Stimulated activated CD8-positive, alpha-beta memory T cell treated with anti-CD3 and anti-CD28 coated beads, Interleukin-7, amount 100 ng/mL, for 24 hours (primary cell): ENCODE measurements around the gene EP300.

Experiments used
- DNase-seq: peaks from one replicate; pipeline ENCODE4 v3.0.0-alpha.2; 2020; ENCODE audit warnings: low read depth

The EP300 gene

DNA sequence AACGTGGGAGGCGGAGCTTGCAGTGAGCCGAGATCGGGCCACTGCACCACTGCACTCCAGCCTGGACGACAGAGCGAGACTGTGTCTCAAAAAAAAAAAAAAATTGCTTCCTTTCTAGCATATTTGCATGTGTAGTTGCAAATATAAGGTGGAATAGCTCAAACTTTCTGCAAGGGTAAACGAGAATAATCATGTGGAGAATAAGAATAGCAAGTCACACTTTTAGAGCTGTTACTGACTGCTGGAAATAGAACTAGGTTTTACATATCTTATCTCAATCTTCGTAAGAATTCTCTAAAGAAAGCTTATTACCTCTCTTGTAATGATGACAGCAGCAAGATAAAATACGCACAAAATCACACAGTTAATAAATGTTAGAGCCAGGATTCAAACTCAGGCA, 114.3 kb downstream of the EP300 start:
- no peak for DNase-seq

DNA sequence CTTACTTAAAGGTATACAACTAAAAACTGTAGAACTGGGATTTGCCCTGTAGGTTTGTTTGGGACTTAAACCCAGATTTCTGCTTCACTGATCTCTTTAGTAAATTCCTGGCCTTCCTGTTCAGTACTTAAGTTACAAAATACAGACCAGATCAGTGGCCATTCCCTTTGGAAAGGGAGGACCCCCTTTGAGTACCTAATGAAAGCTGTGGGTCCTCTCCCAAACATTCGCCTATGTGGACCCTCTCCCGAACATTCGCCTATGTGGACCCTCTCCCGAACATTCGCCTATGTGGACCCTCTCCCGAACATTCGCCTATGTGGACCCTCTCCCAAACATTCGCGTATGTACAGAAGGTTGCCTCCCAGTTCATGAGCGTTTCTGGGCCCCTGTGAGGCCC, 123.0 kb downstream of the EP300 start:
- no peak for DNase-seq

DNA sequence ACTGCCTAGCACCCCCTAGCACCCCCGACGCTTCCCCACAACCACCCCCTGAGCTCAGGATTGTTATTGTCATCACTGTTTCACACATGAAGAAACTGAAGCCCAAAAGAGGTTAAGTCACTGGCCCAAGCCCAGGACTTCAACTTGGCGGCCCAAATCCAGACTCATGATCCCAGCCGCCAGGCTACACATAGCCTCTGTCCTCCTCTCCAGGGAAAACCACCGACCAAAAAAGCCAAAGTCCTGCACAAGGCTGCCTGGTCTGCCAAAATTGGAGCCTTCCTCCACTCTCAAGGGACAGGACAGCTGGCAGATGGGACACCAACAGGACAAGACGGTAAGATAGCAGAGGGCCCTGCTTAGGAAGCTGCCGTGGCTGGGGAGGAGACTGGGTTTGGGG, 123.5 kb downstream of the EP300 start:
- no peak for DNase-seq

DNA sequence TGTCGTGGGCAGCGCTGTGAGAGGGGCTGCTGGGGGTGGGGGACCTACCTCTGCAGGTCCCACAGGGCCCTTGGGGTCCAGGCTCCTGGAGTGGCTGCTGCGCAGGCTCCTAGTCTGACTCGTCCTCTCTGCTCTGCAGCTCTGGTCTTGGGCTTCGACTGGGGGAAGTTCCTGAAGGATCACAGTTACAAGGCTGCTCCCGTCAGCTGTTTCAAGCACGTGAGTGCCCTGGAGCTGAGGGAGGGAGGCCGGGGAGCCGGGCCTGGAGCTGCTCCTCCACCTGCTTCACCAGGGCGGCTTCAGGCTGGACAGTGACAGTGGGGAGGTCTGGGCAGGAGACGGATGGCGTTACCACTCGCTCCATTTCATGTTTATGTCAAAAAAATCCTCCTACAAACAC, 124.6 kb downstream of the EP300 start:
- no peak for DNase-seq

DNA sequence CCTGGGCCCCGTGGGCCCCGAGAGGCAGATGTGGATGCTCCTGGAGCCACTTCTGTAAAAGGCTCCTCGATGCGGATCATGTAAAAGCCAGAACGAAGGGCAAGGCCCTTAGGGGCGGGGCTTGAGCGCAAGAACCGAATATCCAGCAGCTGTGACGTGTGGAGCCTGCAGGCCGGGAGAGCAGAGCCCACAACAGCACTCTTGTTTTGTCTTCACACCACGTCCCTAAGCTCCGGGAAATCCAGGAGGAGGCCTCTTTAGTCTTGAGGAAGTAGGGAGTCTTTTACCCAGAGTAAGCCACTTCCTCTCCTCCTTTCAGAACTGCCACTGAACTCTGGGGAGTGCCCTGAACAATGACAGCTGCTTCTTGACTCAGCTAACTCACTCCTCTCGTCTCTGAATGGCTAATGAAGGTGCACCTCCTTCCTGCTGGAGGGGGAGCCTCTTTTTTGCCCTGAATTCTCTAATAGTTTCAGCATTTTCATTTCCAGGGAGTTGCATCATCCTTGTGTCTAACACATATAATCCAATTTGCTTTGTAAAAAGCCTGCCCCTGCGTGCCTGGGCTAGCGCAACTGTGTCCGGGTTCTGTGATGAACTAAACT, 125.3 kb downstream of the EP300 start:
- no peak for DNase-seq

DNA sequence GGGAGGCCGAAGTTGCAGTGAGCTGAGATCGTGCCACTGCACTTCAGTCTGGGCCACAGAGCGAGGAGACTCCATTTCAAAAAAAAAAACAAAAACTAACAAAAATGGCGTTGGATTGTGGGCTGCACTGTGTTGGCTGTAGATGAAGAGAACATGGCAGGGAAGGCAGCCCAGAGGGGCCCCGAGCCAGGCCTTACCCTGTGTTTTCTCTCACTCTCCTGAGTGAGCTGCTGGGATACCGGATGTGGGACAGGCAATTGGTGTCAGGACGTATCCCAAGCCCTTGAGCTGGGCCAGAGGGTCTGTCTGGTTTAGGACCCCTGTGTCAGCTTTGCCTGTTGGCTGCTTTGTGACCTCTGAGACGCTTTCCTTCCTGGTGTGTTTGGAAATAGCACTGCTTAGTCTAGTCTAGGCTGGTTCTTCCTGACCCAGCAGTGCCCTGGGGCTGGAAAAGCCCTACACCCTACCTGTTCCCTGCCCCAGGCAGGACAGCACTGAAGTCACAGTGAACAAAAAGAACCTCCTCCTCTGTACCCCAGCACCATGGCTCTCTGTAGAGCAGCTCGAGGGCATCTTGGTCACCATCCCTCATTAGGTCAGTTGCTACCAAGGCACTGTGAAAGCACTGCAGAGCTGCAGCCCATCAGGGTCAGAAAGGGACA, 130.6 kb downstream of the EP300 start:
- no peak for DNase-seq

DNA sequence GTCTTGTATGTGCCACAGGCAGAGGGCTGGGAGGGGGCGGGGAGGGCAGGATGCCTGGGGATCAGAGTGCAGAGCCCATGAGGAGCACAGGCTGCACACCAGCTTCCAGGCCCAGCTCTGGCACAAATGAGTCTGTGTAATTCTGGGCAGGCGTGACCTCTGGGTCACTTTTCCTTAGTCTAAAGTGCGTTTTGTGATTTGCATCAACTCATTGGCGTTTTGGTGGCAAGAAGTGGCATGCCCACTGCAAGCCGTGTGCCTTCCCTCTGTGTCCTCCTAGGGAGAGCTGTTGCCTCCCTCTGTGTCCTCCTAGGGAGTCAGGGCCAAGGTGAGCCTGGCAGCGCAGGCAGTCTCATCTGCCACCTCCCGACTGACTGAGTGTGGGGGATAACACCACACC, 131.1 kb downstream of the EP300 start:
- DNase-seq = no peak

DNA sequence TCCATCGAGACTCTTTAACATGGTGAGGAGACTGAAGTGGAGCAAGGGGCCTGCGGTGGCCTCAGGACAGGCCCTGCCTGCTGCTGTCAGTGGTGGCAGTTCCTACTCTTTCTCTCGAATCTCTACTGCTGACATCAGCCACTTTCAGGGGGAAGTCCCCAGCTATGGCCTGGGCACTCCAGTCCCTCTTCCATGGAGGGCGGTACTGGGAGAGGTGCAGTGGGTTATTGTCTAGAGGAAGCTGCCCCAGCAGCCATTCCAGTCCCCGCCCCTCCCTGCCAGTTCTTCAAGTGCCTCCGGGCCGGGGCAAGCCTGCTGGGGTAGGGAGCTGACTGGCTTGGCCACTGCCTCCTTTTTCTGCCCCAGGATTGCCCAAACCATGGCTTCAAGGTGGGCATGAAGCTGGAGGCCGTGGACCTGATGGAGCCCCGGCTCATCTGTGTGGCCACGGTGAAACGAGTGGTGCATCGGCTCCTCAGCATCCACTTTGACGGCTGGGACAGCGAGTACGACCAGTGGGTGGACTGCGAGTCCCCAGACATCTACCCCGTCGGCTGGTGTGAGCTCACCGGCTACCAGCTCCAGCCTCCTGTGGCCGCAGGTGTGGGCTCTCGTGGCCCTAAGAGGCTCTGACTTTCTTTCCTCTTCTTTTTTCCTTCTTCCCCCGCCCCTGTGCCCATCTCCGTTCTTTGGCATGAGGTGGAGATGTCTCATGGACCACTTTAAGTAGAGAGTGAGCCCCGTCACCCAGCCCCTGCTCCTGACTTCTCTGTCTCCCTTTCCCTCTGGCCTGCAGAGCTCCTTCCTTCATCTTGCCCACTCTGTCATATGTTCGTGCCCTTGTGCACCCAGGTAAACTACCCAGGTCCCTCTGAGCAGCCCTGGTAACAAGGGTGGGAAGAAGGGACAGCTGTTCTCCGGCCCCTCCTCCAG, 134.6 kb downstream of the EP300 start:
- DNase-seq = no peak

DNA sequence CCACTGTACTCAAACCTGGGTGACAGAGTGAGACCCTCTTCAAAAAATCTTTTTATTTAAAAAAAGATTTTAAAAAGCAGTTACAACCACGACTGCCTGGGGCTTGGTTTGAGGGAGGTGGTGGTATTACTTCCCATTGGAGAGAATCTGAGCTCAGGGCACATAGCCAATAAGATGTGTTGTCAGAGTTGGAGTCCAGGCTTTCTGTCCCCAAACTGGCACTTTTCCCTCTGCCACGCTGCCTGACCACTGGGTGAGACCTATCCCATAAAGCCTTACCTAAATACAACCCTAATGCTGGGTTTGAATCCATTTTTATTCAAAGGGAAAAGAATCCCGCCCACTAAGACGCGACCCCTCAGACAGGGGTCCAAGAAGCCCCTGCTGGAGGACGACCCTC, 136.8 kb downstream of the EP300 start:
- DNase-seq = no peak
